Sigmoid colon (tissue), 4 donors: ENCODE results near the gene ARHGEF17.

Experiments
- CTCF ChIP-seq, 4 experiments: fragments of 450-650 bp in 3 of 4; fragments of 200-600 bp in 1 of 4; IDR thresholded peaks; one replicate each; pipeline ENCODE4 v1.5.1; 2016 to 2019; ENCODE audit warnings: antibody characterized with exemption in 4 of 4, mild to moderate bottlenecking in 3 of 4, moderate library complexity in 2 of 4
- EP300 ChIP-seq, 4 donors: sonication (generic); formaldehyde crosslinking; IDR thresholded peaks; one replicate each; pipeline ENCODE4 v1.6.1; 2017; ENCODE audit warnings: antibody characterized with exemption in 4 of 4

- TF ChIP-seq CTCF (IDR thresholded peaks at IDR 0.05) (no peak), EP300 (IDR thresholded peaks at IDR 0.05) (no peak)
These were observed 58.9 kb downstream of the ARHGEF17 start for GRCh38 chr11:73366953-73367352.
